Transverse colon (tissue), 4 donors: ENCODE results near the gene CTAGE9.

Experiments
- EP300 ChIP-seq: sonication (generic); formaldehyde crosslinking; IDR thresholded peaks from one replicate; pipeline ENCODE4 v1.6.1; 2017; ENCODE audit warnings: antibody characterized with exemption, low read depth
- POLR2A ChIP-seq: fragments of 450-650 bp; IDR thresholded peaks from one replicate; pipeline ENCODE4 v1.6.1; 2016; ENCODE audit warnings: antibody characterized with exemption, mild to moderate bottlenecking, moderate library complexity
- POLR2AphosphoS5 ChIP-seq, 3 donors: sonication (generic); formaldehyde crosslinking; IDR thresholded peaks; one replicate each; pipeline ENCODE4 v1.6.1; 2016; ENCODE audit warnings: antibody characterized with exemption in 3 of 3
- TF ChIP-seq, protein P1 (sequence below), 5 experiments: fragments of 200-600 bp in 3 of 5; fragments of 450-650 bp in 2 of 5; sonication (generic) in 3 of 5; IDR thresholded peaks; 1 replicate in 2 of 5; 2 replicates in 3 of 5; pipeline ENCODE4 v1.5.1; 2016 to 2017; ENCODE audit warnings: antibody characterized with exemption in 5 of 5, inconsistent platforms in 3 of 5, mild to moderate bottlenecking in 2 of 5, moderate library complexity in 1 of 5

- TF ChIP-seq, protein P1, sequence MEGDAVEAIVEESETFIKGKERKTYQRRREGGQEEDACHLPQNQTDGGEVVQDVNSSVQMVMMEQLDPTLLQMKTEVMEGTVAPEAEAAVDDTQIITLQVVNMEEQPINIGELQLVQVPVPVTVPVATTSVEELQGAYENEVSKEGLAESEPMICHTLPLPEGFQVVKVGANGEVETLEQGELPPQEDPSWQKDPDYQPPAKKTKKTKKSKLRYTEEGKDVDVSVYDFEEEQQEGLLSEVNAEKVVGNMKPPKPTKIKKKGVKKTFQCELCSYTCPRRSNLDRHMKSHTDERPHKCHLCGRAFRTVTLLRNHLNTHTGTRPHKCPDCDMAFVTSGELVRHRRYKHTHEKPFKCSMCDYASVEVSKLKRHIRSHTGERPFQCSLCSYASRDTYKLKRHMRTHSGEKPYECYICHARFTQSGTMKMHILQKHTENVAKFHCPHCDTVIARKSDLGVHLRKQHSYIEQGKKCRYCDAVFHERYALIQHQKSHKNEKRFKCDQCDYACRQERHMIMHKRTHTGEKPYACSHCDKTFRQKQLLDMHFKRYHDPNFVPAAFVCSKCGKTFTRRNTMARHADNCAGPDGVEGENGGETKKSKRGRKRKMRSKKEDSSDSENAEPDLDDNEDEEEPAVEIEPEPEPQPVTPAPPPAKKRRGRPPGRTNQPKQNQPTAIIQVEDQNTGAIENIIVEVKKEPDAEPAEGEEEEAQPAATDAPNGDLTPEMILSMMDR (IDR thresholded peaks at IDR 0.05), result no peak
- TF ChIP-seq EP300 (no peak), POLR2AphosphoS5 (IDR thresholded peaks at IDR 0.05) (no peak), POLR2A (no peak)
Measured at GRCh38 chr6:131754715-131755567, 44.1 kb upstream of the CTAGE9 start.
